SKM-1 (cell line): ENCODE results near the gene CEP72.
"Not testable (repeated sequence)": the region's sequence is repeated elsewhere in the genome, so short reads cannot be mapped to it uniquely, and the experiment has no call there.

ENCODE experiments used
- DNase-seq: peaks from one replicate; lab custom pipeline; 2025; ENCODE audit not compliant: unreplicated experiment; lab: John Stamatoyannopoulos, UW

CEP72 gene

GRCh38 chr5:579746-580366 lies 32.3 kb upstream of the CEP72 start:
- DNase-seq = no peak

GRCh38 chr5:580436-580835 lies 31.7 kb upstream of the CEP72 start:
- DNase-seq = no peak

GRCh38 chr5:581266-581665 lies 30.9 kb upstream of the CEP72 start:
- DNase-seq = no peak

- DNase-seq = no peak
Measured at GRCh38 chr5:581941-582340, 30.2 kb upstream of the CEP72 start.

- DNase-seq = not testable (repeated sequence)
Measured at GRCh38 chr5:582445-582844, 29.7 kb upstream of the CEP72 start.

- no peak for DNase-seq
Measured at GRCh38 chr5:582936-583635, 29.1 kb upstream of the CEP72 start.

GRCh38 chr5:583645-584044 lies 28.5 kb upstream of the CEP72 start:
- no peak for DNase-seq

- DNase-seq = no peak
Measured at GRCh38 chr5:584216-584615, 27.9 kb upstream of the CEP72 start.

- no peak for DNase-seq
Measured at GRCh38 chr5:584846-585245, 27.3 kb upstream of the CEP72 start.

- no peak for DNase-seq
Measured at GRCh38 chr5:585556-585955, 26.6 kb upstream of the CEP72 start.

- DNase-seq = no peak
Measured at GRCh38 chr5:585962-586628, 26.0 kb upstream of the CEP72 start.

- no peak for DNase-seq
Measured at GRCh38 chr5:586751-587285, 25.3 kb upstream of the CEP72 start.

- no peak for DNase-seq
Measured at GRCh38 chr5:587403-587802, 24.7 kb upstream of the CEP72 start.

- DNase-seq = no peak
Measured at GRCh38 chr5:588406-588995, 23.6 kb upstream of the CEP72 start.

GRCh38 chr5:589173-589572 lies 23.0 kb upstream of the CEP72 start:
- no peak for DNase-seq

GRCh38 chr5:589588-589987 lies 22.6 kb upstream of the CEP72 start:
- no peak for DNase-seq

- no peak for DNase-seq
Measured at GRCh38 chr5:590346-590745, 21.8 kb upstream of the CEP72 start.

- DNase-seq = no peak
Measured at GRCh38 chr5:591746-592145, 20.4 kb upstream of the CEP72 start.

GRCh38 chr5:592158-592557 lies 20.0 kb upstream of the CEP72 start:
- no peak for DNase-seq

GRCh38 chr5:593511-593910 lies 18.6 kb upstream of the CEP72 start:
- DNase-seq = no peak

GRCh38 chr5:594226-594860 lies 17.8 kb upstream of the CEP72 start:
- peak; percentile 49 for DNase-seq
